Heart left ventricle (tissue), 13 donors: ENCODE data around the gene MATR3.

Experiments used
- POLR2A ChIP-seq, 2 donors: fragments of 450-650 bp; IDR thresholded peaks; one replicate each; pipeline ENCODE4 v1.6.1; 2017; ENCODE audit warnings: antibody characterized with exemption in 2 of 2, mild to moderate bottlenecking in 2 of 2, moderate library complexity in 2 of 2
- TF ChIP-seq, protein P1 (sequence below), 12 donors: fragments of 200-600 bp; sonication (generic) in 4 of 12; IDR thresholded peaks; one replicate each; pipeline versions ENCODE4 v1.5.0 to v1.8.0; 2018 to 2022; ENCODE audit warnings: antibody characterized with exemption in 12 of 12, mild to moderate bottlenecking in 5 of 12
- donor health status: ischemic (EF 13 %, LVEDD 7.1; RV severe dilation, severe dysfunction).
- donor health status: DM: no; HTN: yes; CAD: no.
- donor health status: DM: no; HTN: no; CAD: no.
- donor health status: ischemic (EF 25% LVEDD 6.9; RV normal size, moderate dysfunction).
- donor health status: ischemic (EF 25% LVEDD 5.7; RV mildly dilated, moderate dysfunction).
- donor health status: ischemic (EF 35%, LVEDD 5.7; RV mildly dilated, moderate dysfunction).
- donor health status: nonischemic (EF 11% LVEDD 7.7; RV severe dilation, severe dysfunction).
- donor health status: DM: yes; HTN: yes; CAD: no.
- donor health status: PGD.
- donor health status: ischemic (EF 29% LVEDD 5.4; RV normal size, mild dysfunction).
- donor health status: nonischemic (EF 23%, LVEDD 6.1; RV moderate dilation, normal function).

GRCh38 chr5:139271201-139272027, 22.1 kb upstream of the MATR3 start:
- no peak for TF ChIP-seq POLR2A (IDR thresholded peaks at IDR 0.05)
- TF ChIP-seq, protein P1, sequence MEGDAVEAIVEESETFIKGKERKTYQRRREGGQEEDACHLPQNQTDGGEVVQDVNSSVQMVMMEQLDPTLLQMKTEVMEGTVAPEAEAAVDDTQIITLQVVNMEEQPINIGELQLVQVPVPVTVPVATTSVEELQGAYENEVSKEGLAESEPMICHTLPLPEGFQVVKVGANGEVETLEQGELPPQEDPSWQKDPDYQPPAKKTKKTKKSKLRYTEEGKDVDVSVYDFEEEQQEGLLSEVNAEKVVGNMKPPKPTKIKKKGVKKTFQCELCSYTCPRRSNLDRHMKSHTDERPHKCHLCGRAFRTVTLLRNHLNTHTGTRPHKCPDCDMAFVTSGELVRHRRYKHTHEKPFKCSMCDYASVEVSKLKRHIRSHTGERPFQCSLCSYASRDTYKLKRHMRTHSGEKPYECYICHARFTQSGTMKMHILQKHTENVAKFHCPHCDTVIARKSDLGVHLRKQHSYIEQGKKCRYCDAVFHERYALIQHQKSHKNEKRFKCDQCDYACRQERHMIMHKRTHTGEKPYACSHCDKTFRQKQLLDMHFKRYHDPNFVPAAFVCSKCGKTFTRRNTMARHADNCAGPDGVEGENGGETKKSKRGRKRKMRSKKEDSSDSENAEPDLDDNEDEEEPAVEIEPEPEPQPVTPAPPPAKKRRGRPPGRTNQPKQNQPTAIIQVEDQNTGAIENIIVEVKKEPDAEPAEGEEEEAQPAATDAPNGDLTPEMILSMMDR (IDR thresholded peaks at IDR 0.05) = no peak
